ENCODE data around the gene SLC6A2. TPM values are rescaled to one million over a fixed set of nuclear protein-coding genes. Genes with fewer than 3 reads are reported as not detected.

SLC6A2 gene
- total RNA-seq, 6 donors from 2014 or later = 0.20 TPM; not detected in 5

DNA sequence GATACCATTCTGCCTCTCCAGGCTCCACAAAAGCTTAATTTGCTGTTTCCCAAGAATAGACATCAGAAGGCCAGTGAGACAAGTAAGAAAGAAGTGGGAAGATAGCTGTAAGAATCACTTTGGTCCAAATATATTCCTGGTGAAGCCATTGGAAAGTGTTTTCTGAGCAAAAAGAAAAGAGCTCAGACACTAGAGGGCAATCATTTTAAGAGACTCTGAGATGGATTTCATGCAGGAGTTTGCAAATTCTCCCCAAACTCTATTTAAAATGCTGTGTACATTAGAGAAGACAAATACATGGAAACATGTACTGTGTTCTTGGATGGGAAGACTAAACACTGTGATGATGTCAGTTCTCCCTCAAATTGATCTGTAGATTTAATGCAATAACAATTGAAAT, 8.0 kb upstream of the SLC6A2 start:
- DNase-seq (no peak), ATAC-seq (ENCODE audit: low FRiP score in 2 of 2) (no peak)
- Histone ChIP-seq H3K4me1 (no peaks in the 10 kb centered on the region), H3K36me3 (no peaks in the 10 kb centered on the region), H3K27ac (no peak overlapping the region), H3K27me3 (no peaks in the 10 kb centered on the region), H3K4me3 (no peak overlapping the region), H3K9me3 (no peaks in the 10 kb centered on the region)
- no peak for TF ChIP-seq POLR2AphosphoS5 (IDR thresholded peaks at IDR 0.05)
- TF ChIP-seq EP300 (IDR thresholded peaks at IDR 0.05) = no peak
- TF ChIP-seq, protein P1, sequence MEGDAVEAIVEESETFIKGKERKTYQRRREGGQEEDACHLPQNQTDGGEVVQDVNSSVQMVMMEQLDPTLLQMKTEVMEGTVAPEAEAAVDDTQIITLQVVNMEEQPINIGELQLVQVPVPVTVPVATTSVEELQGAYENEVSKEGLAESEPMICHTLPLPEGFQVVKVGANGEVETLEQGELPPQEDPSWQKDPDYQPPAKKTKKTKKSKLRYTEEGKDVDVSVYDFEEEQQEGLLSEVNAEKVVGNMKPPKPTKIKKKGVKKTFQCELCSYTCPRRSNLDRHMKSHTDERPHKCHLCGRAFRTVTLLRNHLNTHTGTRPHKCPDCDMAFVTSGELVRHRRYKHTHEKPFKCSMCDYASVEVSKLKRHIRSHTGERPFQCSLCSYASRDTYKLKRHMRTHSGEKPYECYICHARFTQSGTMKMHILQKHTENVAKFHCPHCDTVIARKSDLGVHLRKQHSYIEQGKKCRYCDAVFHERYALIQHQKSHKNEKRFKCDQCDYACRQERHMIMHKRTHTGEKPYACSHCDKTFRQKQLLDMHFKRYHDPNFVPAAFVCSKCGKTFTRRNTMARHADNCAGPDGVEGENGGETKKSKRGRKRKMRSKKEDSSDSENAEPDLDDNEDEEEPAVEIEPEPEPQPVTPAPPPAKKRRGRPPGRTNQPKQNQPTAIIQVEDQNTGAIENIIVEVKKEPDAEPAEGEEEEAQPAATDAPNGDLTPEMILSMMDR (IDR thresholded peaks at IDR 0.05) = no peak
- no peak for TF ChIP-seq POLR2A (IDR thresholded peaks at IDR 0.05)

GRCh38 chr16:55651841-55652824, 3.7 kb upstream of the SLC6A2 start:
- Histone ChIP-seq H3K9me3 (no peaks in the 10 kb centered on the region), H3K4me3 (no peak overlapping the region), H3K4me1 (peaks cover 0 to 15% (median 8%) of the 10 kb centered on the region in 4 donors), H3K27ac (no peak overlapping the region), H3K36me3 (no peaks in the 10 kb centered on the region), H3K27me3 (peaks cover 0 to 20% (median 8%) of the 10 kb centered on the region in 4 donors)
- no peak for DNase-seq
- no peak for TF ChIP-seq POLR2A (IDR thresholded peaks at IDR 0.05)
- TF ChIP-seq POLR2AphosphoS5 (IDR thresholded peaks at IDR 0.05) = no peak
- TF ChIP-seq, protein P1 (IDR thresholded peaks at IDR 0.05) = no peak
- TF ChIP-seq EP300 (IDR thresholded peaks at IDR 0.05) = no peak
- ATAC-seq (ENCODE audit: low FRiP score in 2 of 2) = no peak
- WGBS, 2 donors = 68 to 77% methylated on average over 10 of the region's 10 CpGs

DNA sequence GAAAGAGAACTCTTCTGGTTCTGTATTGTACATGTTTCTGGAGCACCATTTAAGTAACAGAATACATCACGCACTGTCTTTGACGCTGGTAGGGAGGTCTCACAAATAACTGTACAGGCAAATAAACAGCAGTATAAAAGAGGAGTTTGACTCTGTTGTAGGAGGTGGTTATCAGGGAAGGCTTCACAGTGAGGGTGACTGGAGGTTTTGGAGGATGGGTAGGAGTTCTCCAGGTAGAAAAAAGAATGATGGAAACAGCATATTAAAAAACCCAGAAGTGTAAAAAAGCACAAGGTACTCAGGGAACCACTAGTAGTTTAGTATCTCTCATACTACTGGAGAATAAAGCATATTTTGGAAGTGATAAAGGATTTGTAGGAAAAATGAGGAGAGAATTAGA, 2.7 kb upstream of the SLC6A2 start:
- no peak overlapping the region for H3K4me3 ChIP-seq
- no peaks in the 10 kb centered on the region for H3K9me3 ChIP-seq
- TF ChIP-seq EP300 (IDR thresholded peaks at IDR 0.05) (no peak), POLR2A (IDR thresholded peaks at IDR 0.05) (no peak), POLR2AphosphoS5 (IDR thresholded peaks at IDR 0.05) (no peak)
- TF ChIP-seq, protein P1 (IDR thresholded peaks at IDR 0.05) = no peak
- H3K27me3 ChIP-seq = peaks cover 0 to 20% (median 8%) of the 10 kb centered on the region in 4 donors
- H3K36me3 ChIP-seq = no peaks in the 10 kb centered on the region
- peaks cover 0 to 15% (median 8%) of the 10 kb centered on the region in 4 donors for H3K4me1 ChIP-seq
- no peak overlapping the region for H3K27ac ChIP-seq
- DNase-seq (no peak), ATAC-seq (ENCODE audit: low FRiP score in 2 of 2) (no peak)
- WGBS, 2 donors = 77 to 85% methylated on average over 2 of the region's 2 CpGs

- Histone ChIP-seq H3K36me3 (no peaks in the 10 kb centered on the region), H3K9me3 (no peaks in the 10 kb centered on the region), H3K4me3 (peak overlapping the region in 3 of 4 donors; percentile 8 to 26 (median 23)), H3K27me3 (peaks cover 0 to 20% (median 8%) of the 10 kb centered on the region in 4 donors), H3K27ac (no peak overlapping the region), H3K4me1 (peaks cover 0 to 15% (median 8%) of the 10 kb centered on the region in 4 donors)
- no peak for DNase-seq
- WGBS, 2 donors = 12 to 29% methylated on average over 9 to 19 of the region's 29 CpGs
- TF ChIP-seq POLR2A (IDR thresholded peaks at IDR 0.05) (no peak), POLR2AphosphoS5 (IDR thresholded peaks at IDR 0.05) (no peak), EP300 (IDR thresholded peaks at IDR 0.05) (no peak)
- TF ChIP-seq, protein P1 (IDR thresholded peaks at IDR 0.05) = no peak
- ATAC-seq (ENCODE audit: low FRiP score in 2 of 2) = no peak
Observed at GRCh38 chr16:55655381-55655896, 349 bp upstream of the SLC6A2 start.

Data from upper lobe of left lung (tissue), 6 donors.